ENCODE results near the gene CIROP.

- TF ChIP-seq POLR2A (IDR thresholded peaks at IDR 0.05), result no peak
- TF ChIP-seq, protein P1, sequence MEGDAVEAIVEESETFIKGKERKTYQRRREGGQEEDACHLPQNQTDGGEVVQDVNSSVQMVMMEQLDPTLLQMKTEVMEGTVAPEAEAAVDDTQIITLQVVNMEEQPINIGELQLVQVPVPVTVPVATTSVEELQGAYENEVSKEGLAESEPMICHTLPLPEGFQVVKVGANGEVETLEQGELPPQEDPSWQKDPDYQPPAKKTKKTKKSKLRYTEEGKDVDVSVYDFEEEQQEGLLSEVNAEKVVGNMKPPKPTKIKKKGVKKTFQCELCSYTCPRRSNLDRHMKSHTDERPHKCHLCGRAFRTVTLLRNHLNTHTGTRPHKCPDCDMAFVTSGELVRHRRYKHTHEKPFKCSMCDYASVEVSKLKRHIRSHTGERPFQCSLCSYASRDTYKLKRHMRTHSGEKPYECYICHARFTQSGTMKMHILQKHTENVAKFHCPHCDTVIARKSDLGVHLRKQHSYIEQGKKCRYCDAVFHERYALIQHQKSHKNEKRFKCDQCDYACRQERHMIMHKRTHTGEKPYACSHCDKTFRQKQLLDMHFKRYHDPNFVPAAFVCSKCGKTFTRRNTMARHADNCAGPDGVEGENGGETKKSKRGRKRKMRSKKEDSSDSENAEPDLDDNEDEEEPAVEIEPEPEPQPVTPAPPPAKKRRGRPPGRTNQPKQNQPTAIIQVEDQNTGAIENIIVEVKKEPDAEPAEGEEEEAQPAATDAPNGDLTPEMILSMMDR (IDR thresholded peaks at IDR 0.05), result no peak
Measured at GRCh38 chr14:23141706-23142444, 37.1 kb upstream of the CIROP start.
